Left lobe of liver (tissue), 2 donors: ENCODE data around the gene C1orf21. TPM values are rescaled to one million over a fixed set of nuclear protein-coding genes. Genes with fewer than 3 reads are reported as not detected.

Experiments
- ATAC-seq: fragments of 200-7000 bp; cut with Tn5 transposase; one replicate; pipeline ENCODE4 v1.9.1; 2020; ENCODE audit warnings: mild to moderate bottlenecking, moderate library complexity
- DNase-seq: peaks from one replicate; pipeline ENCODE4 v3.0.0-alpha.2; 2020; ENCODE audit warnings: low spot score
- total RNA-seq: library from RNA; stranded (reverse); gene quantifications from one replicate; pipeline ENCODE4 v1.2.1, GENCODE V29; 2021
- donor health status: DM: no; HTN: no; CAD: no; lungs with moderate emphysema.
- donor health status: DM: no; HTN: yes; CAD: no.

C1orf21 gene
- total RNA-seq, 1 donor from 2014 or later, result 19.6 TPM

GRCh38 chr1:184479435-184480167, 92.8 kb downstream of the C1orf21 start:
- no peak for ATAC-seq
- DNase-seq, result no peak

DNA sequence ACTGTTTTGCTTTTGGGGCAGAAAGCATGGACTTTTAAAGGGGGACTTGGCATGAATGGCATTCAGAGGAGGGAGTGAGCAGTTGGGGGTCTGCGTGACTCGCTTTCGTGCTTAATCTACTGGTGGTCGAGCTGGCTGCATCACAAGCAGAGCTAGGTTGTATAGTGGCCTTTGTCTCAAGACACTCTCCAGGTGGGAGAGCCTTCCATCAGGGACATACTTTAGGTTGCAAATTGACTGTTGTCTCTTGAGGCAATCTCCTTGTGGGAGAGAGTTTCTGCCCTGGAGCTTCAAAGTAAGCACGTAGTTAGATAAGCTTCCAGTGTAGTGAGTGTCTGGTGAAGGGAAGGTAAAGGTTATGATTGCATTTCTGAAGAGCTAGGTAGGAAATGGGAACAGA, 93.9 kb downstream of the C1orf21 start:
- no peak for DNase-seq

GRCh38 chr1:184482136-184482535, 95.3 kb downstream of the C1orf21 start:
- ATAC-seq, result no peak
- DNase-seq, result no peak

More for the DNA sequence above, 93.9 kb downstream of the C1orf21 start:
- no peak for ATAC-seq

- DNase-seq, result no peak
- peak; percentile 19 for ATAC-seq
These were observed 96.4 kb downstream of the C1orf21 start for GRCh38 chr1:184483101-184483683.

GRCh38 chr1:184485751-184486723, 99.2 kb downstream of the C1orf21 start:
- DNase-seq (no peak), ATAC-seq (no peak)

GRCh38 chr1:184486761-184487445, 100.1 kb downstream of the C1orf21 start:
- ATAC-seq, result no peak
- no peak for DNase-seq

DNA sequence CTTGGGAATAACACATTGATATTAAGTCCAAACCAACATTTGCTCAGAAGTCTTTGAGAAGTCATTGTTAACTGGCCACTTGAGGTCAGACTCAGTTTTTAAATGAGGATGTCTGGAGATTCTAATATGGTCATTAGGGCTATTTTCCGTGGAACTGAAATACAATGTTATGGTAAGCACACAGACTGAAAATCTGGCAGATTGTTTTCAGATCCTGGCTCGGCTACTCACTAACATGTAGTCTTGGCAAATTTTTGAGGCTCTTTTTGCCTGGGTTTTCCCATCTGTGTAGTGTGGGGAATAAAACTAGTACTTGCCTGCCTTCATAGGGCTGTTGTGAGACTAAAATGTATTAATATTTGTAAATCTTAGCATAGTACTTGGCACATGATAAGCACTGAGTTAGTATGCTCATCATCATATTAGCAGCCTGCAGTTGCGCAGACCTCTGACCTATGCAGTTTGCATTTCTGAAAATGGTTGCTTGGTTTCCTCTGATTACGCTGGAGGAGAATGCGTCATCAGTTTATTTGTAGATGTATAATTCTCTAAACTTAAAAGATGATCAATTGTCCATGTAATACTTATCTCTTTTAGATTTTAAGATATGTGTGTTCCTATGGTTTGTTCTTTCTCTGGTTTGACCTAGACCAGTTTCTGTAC, 100.8 kb downstream of the C1orf21 start:
- DNase-seq (no peak), ATAC-seq (no peak)

GRCh38 chr1:184489908-184490307, 103.1 kb downstream of the C1orf21 start:
- ATAC-seq (no peak), DNase-seq (no peak)

DNA sequence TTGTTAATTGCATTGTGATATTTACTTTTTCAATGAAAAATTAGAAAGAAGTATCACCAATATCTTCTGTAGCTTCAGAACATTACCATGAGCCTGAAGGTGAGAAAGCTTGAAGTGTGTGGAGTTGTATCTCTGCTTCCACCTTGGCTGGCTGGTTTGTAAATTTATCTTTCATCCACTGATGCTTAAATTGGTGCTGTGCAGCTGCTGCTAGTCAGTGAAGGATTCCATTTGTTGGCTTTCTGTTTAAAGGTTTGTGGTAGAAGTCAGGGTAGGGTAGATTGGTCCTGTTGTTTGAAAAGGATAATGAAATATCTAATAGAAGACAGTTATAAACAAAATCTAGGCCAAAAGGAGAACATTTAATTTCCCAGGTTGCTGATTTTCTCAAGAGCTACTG, 105.7 kb downstream of the C1orf21 start:
- ATAC-seq (peak; percentile 12), DNase-seq (no peak)

GRCh38 chr1:184493987-184494388, 107.2 kb downstream of the C1orf21 start:
- peak; percentile 17 for ATAC-seq

GRCh38 chr1:184494929-184495328, 108.1 kb downstream of the C1orf21 start:
- no peak for ATAC-seq
- no peak for DNase-seq

More at GRCh38 chr1:184493987-184494388, 107.2 kb downstream of the C1orf21 start:
- DNase-seq, result no peak

- ATAC-seq, result no peak
- no peak for DNase-seq
These were observed 111.3 kb downstream of the C1orf21 start for GRCh38 chr1:184497959-184498723.

DNA sequence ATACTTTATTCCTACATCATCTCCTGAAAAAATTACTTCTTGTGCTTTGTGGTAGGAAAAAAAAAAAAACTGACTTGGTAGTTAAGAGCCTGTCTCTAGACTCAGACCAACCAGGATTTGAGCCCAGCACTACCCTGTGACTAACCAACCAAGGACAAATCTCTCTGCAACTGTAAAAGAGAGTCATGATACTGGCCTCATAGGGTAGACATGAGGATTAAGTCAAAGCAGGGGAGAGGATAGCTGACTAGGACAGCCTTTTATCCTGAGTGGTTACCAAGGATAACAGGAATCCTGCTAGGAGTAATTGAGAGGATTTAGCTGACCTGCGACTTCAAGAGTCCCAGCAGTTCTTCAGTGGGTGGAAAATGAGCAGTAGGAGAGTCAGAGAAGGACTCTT, 112.8 kb downstream of the C1orf21 start:
- no peak for ATAC-seq
- DNase-seq, result no peak

DNA sequence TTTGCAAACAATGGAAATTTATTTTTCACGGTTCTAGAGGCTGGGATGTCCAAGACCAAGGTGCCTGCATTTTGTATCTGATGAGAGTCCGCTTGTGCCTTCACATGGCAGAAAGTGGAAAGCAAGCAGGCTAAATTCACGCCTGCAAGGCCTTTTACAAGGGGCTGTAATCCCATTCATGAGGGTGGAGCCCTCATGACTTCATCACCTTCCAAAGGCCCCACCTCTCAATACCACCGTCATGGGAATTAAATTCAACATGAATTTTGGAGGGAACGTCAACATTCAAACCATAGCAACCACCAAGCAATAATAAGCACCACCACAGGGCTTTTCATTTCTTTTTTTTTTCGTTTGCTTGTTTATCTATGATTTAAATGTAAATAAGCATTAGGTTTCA, 115.3 kb downstream of the C1orf21 start:
- DNase-seq (no peak), ATAC-seq (no peak)

DNA sequence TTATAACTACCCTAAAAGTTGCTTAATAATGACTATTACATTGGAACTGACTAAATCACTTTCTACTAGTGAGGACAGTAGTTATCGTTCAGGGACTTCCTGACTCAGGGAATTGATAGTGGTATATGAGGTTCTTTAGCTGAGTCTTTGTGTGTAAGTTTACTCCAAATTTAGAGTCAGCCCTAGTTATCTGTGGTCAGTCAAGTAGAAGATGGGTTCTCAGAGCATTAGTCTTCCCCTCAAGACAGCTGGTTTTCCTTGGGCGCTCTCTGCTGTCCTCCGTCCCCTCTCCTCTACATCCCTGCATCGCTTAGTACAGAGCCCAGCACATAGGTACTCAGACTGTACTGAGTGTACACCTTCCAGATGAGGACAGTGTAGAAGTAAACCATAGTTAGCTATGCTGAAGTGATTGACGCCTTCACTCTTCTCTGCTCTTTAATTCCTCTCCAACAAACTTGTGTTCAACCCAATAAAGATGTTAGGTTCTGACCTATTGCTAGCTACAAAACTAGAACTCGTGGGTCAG, 116.5 kb downstream of the C1orf21 start:
- DNase-seq (no peak), ATAC-seq (no peak)

DNA sequence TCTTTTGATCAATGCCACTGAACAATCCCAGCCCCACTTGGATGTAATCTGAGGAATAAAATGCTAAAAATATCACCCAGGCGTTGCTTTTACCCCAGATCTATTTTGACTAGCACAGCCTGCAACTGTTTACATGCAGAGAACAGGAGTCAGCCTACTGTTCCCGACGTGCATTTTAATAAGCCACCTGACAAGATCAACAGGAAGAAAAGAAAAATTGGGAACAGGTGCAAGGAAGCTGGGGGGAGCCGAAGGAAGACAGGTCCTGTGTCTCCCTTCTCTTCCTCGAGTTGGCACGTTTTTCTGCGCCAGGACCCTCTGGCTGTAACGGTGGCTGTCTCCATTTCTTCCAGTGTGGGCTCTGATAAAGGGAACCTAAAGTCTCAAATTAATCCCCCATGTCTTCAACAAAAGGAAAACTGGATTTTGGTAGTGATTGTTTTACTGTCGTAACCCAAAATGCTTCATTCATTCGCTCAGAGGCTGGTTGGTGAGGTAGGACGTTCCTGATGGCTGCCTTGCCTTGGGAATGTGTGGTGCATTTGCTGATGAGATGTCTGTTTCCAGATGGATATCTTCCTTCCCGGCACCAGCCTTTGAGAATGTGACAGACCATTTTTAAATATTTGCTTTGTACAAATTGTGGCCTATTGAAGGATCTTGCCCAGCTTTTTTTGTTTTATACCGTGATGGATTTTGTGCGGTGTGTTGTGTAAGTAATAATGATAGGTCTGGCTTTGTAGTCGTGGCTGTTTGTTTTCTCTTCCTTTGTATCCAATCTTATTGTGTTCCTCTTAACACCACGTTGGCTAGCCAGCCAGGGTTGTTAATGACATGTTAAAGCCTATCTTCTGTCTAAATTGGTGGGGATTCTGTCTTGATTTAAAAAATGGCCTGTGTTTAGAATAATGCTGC, 117.5 kb downstream of the C1orf21 start:
- DNase-seq (no peak), ATAC-seq (no peak)

DNA sequence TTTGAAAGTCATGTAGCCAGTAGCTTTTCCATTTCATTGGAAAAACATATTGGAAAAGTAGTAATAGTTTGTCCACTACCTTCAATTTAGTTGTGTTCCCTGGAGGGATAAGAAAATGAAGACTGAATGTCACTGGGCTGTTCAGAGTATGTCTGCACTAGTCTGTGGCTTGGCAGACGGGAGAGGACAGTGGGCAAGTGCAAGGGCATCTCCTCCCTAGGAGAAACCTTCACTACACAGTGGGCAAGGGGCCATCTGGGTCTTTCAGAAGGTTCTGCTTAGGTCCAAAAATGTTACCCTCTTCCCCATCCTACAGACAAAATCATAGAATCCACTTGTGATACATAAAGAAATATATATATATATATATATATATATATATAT, 118.1 kb downstream of the C1orf21 start:
- no peak for ATAC-seq
- DNase-seq, result no peak

GRCh38 chr1:184506481-184506880, 119.7 kb downstream of the C1orf21 start:
- no peak for ATAC-seq

More at GRCh38 chr1:184506481-184506880, 119.7 kb downstream of the C1orf21 start:
- DNase-seq, result no peak
